GM19035 (cell line): ENCODE measurements around the gene GRID2.
"Not testable (repeated sequence)": the region's sequence is repeated elsewhere in the genome, so short reads cannot be mapped to it uniquely, and the experiment has no call there.

Source experiments
- ATAC-seq: cut with Tn5 transposase; IDR thresholded peaks from one replicate; pipeline ENCODE4 v1.9.1; 2021; ENCODE audit not compliant: unreplicated experiment

GRID2 gene

GRCh38 chr4:93289831-93290230 is 986.1 kb downstream of the GRID2 start:
- ATAC-seq: no peak

DNA sequence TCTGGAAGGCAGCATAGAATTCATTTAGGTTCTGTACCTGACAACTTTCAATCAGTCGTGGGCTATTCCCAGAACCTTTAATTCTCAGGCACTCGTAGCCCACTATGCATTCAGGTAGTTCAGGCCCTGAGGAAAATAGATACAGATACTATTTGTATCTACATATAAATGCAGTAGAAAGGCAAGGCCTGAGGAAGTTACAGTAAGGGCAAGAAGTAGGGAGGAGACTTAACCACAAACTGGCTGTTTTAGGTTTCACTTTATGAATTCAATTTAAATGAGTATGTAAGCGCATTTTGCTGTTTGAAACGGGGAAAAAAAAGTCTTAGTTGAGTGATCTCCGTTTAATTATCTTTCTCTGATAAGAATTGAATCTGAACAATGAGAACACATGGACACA is 995.4 kb downstream of the GRID2 start:
- peak; percentile 54 for ATAC-seq

DNA sequence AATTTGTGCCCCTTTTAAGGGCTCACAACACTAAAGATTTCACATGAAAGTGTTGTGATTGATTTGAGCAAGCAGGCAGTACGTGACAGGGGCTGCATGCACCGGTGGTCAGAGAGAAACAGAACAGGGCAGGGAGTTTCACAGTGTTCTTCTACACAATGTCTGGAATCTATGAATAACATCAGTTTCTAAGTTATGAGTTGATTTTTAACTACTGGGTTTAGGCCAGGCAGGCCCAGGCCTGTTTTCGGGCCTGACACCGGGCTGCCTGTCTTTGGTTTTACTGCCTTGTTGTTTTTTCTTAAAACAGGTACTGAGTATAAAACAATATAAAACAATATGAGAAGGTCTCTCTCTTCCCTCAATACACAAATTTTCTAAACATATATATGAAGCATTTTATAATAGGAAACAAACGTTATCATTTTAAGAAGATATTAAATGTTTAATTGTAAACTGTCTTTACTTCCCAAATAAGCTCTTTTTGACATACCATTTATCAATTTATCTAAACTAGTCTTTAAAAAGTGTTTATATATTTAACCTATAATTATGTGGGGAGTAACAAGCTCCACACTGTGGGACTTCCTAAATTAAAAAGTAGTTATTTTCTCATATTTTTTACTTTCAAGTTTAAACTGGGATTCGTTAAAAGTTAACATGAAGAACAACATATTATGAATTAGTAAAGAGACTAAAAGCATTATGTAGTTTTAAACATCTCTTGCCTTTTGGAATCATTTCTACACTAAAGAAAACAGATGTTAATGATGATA is 997.2 kb downstream of the GRID2 start:
- not testable (repeated sequence) for ATAC-seq

GRCh38 chr4:93302310-93302709 is 998.5 kb downstream of the GRID2 start:
- no peak for ATAC-seq

DNA sequence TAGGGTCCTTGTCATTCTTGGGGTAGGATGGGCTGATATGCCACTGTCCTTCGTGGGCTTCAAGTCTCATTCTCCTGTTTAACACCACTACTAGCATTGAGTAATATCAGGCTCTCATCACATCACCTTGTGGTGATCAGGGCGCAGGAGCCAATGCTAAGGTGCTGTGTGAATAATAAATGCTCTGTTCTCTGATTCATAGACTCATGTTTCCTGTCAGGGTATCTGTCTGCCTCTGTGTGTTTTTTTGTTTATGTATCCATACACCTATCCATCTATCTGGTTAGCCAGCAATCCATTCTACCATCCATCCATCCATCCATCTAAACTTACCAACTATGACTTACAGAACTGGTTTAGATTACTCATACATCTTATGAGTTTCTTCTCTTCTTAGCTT is 999.7 kb downstream of the GRID2 start:
- ATAC-seq: peak; percentile 40

GRCh38 chr4:93312299-93312698 is 1008.5 kb downstream of the GRID2 start:
- no peak for ATAC-seq

DNA sequence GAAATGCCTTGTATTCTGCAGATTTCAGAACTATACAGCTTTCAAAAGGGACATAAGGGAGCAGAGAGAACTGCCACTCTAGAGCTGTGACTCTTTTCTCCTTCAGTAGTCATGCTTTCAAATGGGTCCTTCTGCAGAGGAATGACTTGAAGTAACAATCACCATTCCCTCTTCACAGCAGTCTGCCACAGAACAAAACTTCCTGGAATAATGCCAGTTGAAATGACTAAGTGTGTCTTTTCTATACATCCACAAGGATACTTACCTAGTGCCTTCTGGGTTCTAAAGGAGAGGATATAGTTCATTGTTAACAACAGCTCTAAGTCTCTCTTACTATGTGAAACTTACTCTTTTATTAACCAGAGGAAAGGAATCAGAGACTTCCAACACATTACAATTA is 1009.4 kb downstream of the GRID2 start:
- no peak for ATAC-seq

- no peak for ATAC-seq
Observed at GRCh38 chr4:93317057-93317456, 1013.3 kb downstream of the GRID2 start.

DNA sequence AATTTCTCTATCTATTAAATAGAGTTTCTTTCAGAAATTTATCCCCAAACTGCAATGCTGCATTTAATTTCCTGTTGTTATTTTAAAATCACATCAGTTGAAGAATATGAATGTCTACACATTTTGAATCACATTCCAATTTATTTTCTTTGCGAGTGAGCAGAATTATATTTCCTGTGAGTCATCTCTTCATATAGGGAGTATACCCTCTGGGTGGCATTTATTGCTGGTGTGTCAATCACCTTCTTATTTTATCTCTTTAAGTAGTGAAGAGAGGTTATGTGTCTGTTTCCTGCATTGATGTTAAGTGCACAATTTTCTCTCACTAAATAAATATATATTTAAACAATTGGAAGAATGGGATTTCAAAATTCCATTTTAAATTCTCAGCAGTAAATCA is 1013.8 kb downstream of the GRID2 start:
- no peak for ATAC-seq

GRCh38 chr4:93319041-93319440 is 1015.3 kb downstream of the GRID2 start:
- ATAC-seq: no peak

GRCh38 chr4:93320356-93320755 is 1016.6 kb downstream of the GRID2 start:
- no peak for ATAC-seq

- ATAC-seq: no peak
Observed at GRCh38 chr4:93327346-93327745, 1023.6 kb downstream of the GRID2 start.

DNA sequence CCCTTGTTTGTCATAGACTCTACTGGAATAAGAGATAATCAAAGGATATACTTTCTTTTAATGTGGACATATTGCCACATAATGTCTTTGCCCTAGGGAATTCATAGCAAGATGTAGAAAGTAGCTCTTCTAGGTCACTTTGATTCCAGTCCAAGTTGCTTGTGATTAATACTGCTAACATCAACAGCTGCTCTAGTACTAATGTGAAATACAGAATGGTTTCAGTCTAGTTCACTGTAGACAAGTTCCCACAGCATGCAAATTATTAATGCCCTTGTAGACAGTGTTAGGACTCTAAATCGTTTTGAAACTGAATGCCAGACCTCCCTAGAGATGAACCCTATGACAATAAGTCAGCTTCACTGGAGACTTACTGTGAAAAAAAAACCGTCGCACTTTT is 1030.2 kb downstream of the GRID2 start:
- peak; percentile 83 for ATAC-seq

GRCh38 chr4:93337196-93337595 is 1033.4 kb downstream of the GRID2 start:
- ATAC-seq: no peak

DNA sequence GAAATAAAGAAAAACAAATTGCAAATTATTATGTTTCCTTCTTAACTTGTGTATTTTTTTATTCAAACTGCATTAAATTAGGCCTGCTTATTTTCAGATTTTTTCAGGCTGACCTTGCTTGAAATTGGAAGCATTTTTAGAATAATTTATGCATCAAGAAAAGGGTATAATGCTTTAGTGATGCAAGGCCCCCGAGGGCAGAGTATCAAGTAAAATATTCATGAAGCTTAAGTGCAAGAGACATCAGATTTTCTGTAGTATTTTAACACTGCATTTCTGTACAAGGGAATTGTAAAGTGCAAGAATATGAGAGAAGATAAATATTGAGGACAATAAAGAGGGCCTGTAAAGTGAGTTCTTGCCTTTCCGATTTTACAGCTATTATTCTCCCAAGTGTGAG is 1039.0 kb downstream of the GRID2 start:
- no peak for ATAC-seq

DNA sequence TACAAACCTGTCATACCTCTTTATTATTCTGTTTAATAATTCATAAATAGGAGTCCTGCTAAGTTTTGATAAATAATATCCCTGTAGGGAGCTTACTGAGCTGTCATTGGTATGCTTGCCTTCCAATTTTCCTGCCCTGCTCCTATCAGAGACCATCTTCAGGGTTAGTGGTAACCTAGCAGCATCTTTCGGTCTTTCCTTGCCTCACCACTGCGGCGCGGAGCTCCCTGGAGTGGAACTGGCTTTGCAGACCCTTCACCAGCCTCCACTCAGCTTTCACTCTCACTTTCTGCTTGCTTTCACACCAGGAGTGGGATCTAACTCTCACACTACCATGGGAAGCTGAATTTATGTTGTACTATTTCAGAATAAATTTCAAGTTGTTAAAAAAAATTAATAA is 1043.1 kb downstream of the GRID2 start:
- ATAC-seq: no peak

DNA sequence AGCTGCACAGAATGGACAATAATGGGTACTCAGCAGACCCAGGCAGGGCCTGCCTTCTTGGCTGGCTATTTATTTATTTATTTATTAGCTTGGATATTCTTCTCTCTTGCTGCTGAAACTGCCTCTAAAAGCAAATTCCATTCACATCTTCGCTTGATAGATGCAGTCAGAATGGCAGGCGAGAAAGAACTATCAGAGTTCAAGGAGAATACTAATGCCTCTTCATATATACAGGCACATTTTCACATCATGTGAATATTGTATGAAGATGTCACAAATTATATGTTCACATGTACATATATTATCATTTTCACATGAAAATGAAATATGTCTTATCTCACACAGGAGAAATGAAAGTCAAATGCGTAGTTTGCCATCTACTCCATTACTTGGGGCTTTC is 1045.1 kb downstream of the GRID2 start:
- no peak for ATAC-seq

- ATAC-seq: no peak
Observed at GRCh38 chr4:93351846-93352245, 1048.1 kb downstream of the GRID2 start.

GRCh38 chr4:93355411-93355810 is 1051.6 kb downstream of the GRID2 start:
- no peak for ATAC-seq

DNA sequence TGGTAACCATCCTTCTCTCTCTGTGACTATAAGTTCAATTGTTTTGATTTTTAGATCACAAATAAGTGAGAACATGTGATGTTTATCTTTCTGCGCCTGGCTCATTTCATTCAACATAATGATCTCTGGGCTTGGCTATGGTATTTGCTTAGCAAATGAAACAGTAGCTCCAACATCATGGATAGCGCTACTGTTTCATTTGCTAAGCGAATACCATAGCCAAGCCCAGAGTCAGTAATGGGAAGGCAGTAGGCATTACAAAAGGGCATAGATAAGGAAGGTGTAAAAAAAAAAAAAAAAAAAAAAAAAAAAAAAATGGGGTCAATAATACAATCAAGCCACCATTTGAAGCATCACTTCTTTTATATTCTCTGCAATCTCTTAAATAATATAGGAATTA is 1055.8 kb downstream of the GRID2 start:
- ATAC-seq: no peak

DNA sequence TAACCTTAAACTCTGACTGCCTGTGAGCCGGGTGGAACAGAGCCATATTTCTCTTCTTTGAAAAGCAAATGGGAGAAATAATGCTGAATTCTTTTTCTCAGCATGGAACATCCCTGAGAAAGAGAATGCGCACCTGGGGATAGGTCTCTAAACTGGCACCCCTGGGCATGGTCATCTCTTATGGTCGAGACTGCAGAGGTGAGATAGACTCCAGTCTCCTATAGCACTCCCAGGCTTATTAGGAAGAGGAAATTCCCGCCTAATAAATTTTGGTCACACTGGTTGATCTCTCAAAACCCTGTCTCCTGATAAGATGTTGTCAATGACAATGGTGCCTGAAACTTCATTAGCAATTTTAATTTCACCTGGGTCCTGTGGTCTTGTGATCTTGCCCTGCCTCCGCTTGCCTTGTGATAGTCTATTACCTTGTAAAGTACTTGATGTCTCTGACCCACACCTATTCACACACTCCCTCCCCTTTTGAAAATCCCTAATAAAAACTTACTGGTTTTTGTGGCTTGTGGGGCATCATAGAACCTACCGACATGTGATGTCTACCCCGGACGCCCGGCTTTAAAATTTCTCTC is 1062.5 kb downstream of the GRID2 start:
- ATAC-seq: not testable (repeated sequence)

DNA sequence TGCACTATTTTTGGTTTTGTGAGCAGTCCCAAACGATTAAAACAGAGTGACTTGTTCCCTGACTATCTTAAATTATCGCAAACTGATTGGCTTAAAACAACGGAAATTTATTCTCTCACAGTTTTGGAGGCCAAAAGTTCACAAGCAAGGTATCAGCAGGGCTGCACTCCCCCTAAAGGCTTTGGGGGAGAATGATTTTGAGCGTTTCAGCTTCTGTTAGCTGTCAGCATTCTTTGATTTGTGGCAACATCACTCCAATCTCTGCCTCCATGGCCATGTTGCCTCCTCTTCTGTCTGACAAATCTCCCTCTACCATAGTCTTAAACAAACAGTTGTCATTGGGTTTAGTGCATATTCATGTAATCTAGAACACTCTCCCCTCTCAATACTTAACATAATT is 1065.2 kb downstream of the GRID2 start:
- ATAC-seq: no peak

GRCh38 chr4:93370256-93370655 is 1066.5 kb downstream of the GRID2 start:
- no peak for ATAC-seq
